Fibroblast of mammary gland (primary cell): ENCODE measurements around the gene COG5.

Source experiments
- DNase-seq: peaks from one replicate; pipeline ENCODE4 v3.0.0-alpha.2; 2010; ENCODE audit warnings: low read depth
- H3K4me3 ChIP-seq: 2 replicates; pipeline ENCODE4 v1.5.1; 2011; ENCODE audit warnings: low read depth, mild to moderate bottlenecking, low read length, moderate library complexity; ENCODE audit not compliant: control insufficient read depth
- TF ChIP-seq, protein P1 (sequence below): conservative IDR thresholded peaks from 2 replicates; pipeline ENCODE4 v1.5.1; 2011; ENCODE audit warnings: low read depth, low read length, inconsistent platforms; ENCODE audit not compliant: control insufficient read depth, insufficient read depth

Gene COG5

DNA sequence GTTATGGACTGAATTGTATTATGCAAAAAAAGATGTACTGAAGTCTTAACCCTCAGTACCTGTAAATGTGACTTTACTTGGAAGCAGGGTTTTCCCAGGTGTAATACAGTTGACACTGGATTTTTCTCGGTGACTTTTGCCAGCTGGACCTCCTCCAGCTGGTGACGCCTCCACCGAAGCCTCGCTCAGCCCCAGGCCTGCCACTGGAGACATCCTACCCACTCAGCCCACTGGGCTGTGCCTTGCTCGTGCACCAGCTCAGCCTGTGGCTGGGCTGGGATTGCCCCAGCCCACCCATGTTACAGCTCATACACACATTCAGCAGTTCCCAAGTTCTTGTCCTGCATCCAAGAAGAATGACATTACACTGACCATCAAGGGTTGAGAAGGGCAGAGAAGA, 136.3 kb downstream of the COG5 start:
- H3K4me3 ChIP-seq: no peak overlapping the region
- no peak for DNase-seq
- TF ChIP-seq, protein P1, sequence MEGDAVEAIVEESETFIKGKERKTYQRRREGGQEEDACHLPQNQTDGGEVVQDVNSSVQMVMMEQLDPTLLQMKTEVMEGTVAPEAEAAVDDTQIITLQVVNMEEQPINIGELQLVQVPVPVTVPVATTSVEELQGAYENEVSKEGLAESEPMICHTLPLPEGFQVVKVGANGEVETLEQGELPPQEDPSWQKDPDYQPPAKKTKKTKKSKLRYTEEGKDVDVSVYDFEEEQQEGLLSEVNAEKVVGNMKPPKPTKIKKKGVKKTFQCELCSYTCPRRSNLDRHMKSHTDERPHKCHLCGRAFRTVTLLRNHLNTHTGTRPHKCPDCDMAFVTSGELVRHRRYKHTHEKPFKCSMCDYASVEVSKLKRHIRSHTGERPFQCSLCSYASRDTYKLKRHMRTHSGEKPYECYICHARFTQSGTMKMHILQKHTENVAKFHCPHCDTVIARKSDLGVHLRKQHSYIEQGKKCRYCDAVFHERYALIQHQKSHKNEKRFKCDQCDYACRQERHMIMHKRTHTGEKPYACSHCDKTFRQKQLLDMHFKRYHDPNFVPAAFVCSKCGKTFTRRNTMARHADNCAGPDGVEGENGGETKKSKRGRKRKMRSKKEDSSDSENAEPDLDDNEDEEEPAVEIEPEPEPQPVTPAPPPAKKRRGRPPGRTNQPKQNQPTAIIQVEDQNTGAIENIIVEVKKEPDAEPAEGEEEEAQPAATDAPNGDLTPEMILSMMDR: no peak

DNA sequence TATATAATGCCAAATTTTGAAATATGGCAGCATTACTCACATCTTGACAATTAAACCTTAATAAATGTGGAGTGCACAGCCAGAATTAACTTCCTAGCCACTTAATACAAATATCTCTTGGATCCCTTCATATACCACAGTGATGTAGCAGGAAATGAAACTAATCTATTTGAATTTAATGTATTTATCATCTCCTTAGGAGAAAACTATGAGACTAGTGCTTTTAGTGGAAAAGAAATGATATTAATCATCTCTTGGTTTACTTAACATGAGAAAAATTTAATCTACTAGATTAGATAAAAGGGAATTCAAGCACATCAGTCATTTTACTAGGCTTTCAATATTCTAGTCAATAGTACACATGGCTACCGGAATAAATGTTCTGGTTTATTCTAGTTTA, 149.5 kb downstream of the COG5 start:
- H3K4me3 ChIP-seq: no peak overlapping the region

DNA sequence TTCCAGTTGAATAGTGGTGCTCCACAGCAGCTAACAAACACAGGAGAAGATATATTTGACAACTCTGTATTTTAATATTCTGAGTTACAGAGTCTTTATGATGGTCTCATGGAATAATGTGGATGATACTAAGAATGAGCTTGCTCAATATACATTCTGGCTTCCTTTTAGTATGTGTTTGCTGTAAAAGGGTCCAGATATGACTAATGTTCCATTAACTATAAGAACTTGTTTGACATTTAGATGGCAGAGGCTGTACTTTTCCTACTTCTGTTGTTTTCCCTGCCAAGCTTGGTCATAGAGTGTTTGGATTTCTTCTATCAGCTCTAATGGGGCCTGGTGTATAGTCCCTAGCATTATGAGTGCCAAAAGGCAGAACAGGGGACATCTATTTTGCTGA, 155.4 kb downstream of the COG5 start:
- DNase-seq: no peak
- TF ChIP-seq, protein P1: no peak
- no peak overlapping the region for H3K4me3 ChIP-seq

More for the DNA sequence above, 149.5 kb downstream of the COG5 start:
- TF ChIP-seq, protein P1: no peak
- no peak for DNase-seq

DNA sequence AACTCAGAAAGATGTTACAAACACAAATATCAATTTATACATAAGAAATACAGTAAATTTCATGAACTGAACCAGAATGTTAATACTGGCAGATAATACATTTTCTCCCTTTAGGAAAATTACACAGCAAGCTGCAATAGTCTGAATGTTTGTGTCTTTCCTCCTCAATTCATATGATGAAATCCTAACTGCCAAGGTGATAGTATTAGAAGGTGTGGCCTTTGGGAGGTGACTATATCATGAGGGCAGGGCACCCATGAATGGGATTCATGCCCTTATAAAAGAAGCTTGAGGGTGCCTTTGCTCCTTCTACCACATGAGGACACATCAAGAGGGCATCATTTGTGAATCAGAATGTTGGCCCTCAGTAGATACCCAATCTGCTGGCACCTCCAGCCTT, 158.2 kb downstream of the COG5 start:
- H3K4me3 ChIP-seq: no peak overlapping the region
- TF ChIP-seq, protein P1: no peak
- no peak for DNase-seq

DNA sequence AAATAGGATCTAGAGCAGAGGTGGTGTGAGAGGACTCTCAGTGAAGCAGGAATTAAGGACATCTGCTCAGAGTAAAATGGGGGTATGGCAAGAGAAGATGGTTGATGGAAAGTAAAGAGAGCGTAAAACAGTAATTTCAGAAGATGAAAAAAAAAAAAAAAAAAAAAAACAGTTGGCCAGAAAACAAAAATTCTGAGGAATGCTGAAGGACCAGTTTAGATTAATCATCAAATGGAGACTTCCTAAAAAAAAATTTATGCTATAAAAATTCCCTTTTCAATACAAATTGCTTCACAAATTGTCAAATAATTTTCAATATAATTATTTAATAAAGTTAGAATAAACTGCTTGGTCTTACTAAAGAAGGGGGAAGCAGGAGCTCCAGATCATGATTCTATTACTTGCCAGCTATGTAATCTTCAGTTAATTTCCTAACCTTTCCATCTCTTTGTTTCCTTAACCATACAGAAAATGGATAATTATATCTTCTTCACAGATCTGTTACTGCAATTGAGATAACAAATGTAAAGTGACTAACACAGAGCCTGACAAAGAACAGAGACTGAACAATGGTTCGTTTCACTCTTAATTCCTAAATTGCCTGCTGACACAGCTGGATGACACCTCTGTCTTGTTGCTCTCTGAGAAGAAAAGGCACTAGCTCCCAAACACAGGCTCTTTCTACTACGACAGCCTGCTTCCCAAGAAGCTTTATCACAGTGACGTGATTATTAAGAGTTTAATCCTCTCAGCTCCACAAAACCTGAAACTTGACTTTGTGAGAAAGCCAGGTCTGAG, 158.8 kb downstream of the COG5 start:
- TF ChIP-seq, protein P1: no peak
- no peak overlapping the region for H3K4me3 ChIP-seq
- DNase-seq: no peak

DNA sequence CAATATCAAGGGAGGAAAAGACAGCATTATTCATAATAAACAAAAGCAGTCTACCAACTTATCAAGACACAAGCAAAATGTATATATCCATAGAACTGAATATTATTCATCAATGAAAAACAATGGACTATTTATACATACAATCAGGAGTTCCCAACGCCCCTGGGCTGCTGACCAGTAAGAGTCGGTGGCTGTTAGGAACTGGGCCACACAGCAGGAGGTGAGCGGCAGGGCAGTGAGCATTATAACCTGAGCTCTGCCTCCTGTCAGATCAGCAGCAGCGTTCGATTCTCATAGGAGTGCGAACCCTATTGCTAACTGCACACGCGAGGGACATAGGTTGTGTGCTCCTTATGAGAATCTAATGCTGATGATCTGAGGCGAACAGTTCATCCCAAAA, 165.6 kb downstream of the COG5 start:
- TF ChIP-seq, protein P1: no peak
- no peak overlapping the region for H3K4me3 ChIP-seq

More for the DNA sequence above, 165.6 kb downstream of the COG5 start:
- no peak for DNase-seq
